ENCODE data around the gene AKAP8L.

Gene AKAP8L

GRCh38 chr19:15437355-15438123 is 18.8 kb upstream of the AKAP8L start:
- Histone ChIP-seq H3K27ac (peak overlapping the region in 3 of 21 experiments; percentile 8 to 52 (median 30)), H3K4me3 (no peak overlapping the region)

DNA sequence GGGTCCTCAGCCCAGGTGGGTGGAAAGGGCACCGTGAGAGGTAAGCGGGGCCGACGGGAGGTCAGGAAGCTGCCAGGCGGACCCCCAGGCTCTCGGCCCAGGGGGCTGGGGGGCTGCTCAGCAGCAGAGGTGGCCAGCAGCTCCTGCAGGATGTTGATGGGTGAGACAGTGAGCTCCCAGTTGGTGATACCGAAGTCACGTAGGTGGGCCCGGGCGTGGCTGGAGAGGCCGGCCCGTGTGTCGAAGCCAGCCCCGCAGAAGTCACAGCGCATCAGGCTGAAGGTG is 18.0 kb upstream of the AKAP8L start:
- Histone ChIP-seq H3K27ac (peak overlapping the region in 3 of 21 experiments; percentile 8 to 28 (median 14)), H3K4me3 (no peak overlapping the region)

DNA sequence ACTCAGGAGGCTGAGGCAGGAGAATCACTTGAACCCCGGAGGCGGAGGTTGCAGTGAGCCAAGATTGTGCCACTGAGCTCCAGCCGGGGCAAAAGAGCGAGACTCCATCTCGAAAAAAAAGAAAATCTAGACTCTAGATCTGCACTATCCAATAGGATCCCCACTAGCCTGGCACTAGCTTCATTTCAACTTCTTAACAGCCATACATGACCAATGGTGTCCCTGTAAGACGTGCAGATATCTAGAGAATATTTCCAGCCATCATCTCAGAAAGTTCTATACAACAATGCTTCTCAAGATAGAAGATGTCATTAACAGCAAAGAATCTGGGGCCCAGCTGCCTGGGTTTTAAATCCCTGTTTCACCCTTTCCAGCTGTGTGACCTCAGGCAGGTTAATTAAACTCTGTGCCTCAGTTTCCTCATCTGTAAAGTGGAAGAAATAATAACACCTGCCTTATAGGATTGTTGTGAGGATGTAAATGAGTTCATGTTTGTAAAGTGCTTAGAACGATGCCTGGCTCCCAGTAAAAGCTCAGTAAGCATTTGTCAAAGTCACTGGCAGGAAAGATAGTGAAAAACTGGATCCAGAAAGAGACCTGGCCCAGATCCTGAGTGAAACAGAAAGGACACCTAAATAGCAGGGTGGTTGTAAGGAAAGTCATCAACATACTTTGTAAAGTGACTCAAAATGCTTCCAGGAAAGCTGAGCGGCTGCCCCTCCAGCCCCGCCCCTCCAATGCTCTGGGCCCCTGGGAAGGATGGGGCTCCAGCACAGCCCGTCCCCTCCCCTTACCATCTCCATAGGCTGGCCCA is 17.4 kb upstream of the AKAP8L start:
- peak overlapping the region in 2 of 21 experiments; percentile 8 to 28 for H3K27ac ChIP-seq
- H3K4me3 ChIP-seq, result no peak overlapping the region

DNA sequence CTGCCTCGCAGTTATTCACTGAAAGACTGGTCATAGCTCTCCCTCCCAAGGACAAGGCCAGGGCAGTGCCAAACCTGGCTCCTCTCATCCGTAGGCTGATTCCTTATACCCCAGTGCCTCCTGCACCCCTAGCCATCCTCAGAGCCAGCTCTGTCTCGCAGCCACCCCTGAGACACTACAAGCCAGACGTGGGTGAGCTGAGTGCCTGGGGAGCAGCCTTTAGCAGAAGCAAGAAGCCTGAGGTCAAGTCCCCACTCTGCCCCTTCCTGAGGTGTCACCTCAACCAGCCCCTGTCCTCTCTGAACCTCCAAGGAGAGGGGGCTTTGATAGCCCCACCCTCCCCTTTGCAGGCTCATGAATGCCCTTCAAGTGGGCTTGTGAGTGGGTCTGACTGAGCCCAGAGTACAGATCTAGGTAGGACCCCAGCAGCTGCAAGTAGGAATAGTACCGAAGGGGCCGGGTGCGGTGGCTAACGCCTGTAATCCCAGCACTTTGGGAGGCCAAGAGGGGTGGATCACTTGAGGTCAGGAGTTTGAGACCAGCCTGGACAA is 14.8 kb upstream of the AKAP8L start:
- Histone ChIP-seq H3K4me3 (peak overlapping the region in 6 of 7 experiments; percentile 66 to 93 (median 71)), H3K27ac (peak overlapping the region in 17 of 21 experiments; percentile 67 to 95 (median 88))

- peak overlapping the region; percentile 59 to 95 (median 87) for H3K27ac ChIP-seq
- H3K4me3 ChIP-seq, result peak overlapping the region; percentile 66 to 93 (median 72)
Measured at GRCh38 chr19:15432629-15433518, 14.1 kb upstream of the AKAP8L start.

DNA sequence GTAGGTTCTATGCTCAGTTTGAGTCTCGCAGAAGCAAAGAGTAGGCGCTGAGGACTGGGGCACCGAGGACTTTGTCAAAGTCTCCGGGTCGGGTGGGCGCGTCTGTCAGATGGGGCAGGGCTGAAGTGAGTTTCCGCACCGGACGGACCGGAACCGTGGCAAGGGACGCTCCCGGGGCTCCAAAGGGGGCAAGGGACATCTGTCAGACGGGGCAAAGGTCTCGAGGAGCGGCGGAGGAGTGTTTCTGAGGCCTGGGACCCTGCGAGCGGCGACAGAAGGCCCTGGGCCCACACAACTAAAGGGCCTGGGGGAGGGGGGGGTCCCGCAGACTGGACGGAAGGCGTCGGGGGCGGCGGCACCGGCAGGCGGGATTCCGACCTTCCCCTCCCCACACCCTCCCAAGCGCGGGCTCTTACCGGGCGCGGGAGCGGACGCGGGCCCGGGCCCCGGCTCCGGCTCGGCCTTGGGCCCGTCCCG is 13.3 kb upstream of the AKAP8L start:
- Histone ChIP-seq H3K27ac (peak overlapping the region; percentile 21 to 98 (median 87)), H3K4me3 (peak overlapping the region; percentile 60 to 93 (median 77))

- H3K4me3 ChIP-seq, result peak overlapping the region; percentile 60 to 93 (median 77)
- peak overlapping the region in 17 of 21 experiments; percentile 70 to 98 (median 87) for H3K27ac ChIP-seq
Measured at GRCh38 chr19:15431396-15432017, 12.7 kb upstream of the AKAP8L start.

- H3K4me3 ChIP-seq, result no peak overlapping the region
- peak overlapping the region in 2 of 21 experiments; percentile 96 to 98 for H3K27ac ChIP-seq
Measured at GRCh38 chr19:15430526-15431120, 11.8 kb upstream of the AKAP8L start.

- Histone ChIP-seq H3K27ac (peak overlapping the region in 1 of 21 experiments; percentile 98), H3K4me3 (no peak overlapping the region)
Measured at GRCh38 chr19:15429825-15430467, 11.2 kb upstream of the AKAP8L start.

DNA sequence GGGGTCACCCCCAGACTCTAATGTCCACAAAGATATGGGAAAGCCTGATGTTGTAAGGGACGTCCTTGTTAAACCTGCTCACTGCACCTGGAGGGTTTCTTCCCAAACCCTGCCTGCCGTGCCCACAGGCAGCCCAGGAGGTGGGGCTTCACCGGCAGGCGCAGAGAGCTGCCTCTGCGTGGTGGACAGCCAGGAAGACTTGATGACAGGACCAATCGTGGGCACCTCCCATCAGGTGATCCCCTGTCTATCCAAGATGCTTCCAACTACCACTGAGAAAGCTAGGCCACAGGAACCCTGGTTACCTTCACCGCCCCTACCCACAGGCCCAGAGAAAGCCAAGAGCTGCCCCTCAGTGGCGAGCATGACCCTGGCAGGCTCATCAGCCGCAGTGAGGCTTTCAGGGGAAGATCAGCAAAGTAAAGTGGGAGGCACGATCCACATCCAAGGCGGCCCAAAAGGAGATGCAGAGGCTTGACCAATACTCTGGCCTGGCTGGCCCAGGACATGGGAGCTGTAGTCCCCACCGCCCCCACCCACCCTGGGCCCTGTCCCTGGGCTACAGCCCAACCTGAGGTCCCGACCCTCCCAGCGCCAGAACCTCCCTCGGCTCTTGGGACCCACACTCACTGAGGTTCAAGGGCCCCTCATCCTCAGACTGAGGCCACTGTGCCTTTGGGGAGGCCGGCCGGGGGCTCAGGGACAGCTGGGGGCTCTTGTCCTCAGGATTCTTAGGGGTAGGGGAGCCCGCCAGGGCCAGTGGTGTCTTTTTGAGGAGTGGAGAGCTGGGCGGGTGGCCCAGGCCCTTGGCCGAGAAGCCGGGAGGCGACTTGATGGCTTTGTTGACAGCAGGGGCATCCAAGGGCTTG is 10.4 kb upstream of the AKAP8L start:
- H3K4me3 ChIP-seq, result no peak overlapping the region

GRCh38 chr19:15427991-15428471 is 9.2 kb upstream of the AKAP8L start:
- no peak overlapping the region for H3K27ac ChIP-seq

More for the DNA sequence above, 10.4 kb upstream of the AKAP8L start:
- H3K27ac ChIP-seq, result peak overlapping the region in 1 of 21 experiments; percentile 30

GRCh38 chr19:15427350-15427700 is 8.5 kb upstream of the AKAP8L start:
- Histone ChIP-seq H3K27ac (no peak overlapping the region), H3K4me3 (no peak overlapping the region)

More at GRCh38 chr19:15427991-15428471, 9.2 kb upstream of the AKAP8L start:
- no peak overlapping the region for H3K4me3 ChIP-seq

GRCh38 chr19:15426485-15427349 is 7.9 kb upstream of the AKAP8L start:
- Histone ChIP-seq H3K4me3 (no peak overlapping the region), H3K27ac (no peak overlapping the region)

- Histone ChIP-seq H3K4me3 (no peak overlapping the region), H3K27ac (no peak overlapping the region)
Measured at GRCh38 chr19:15425321-15425950, 6.6 kb upstream of the AKAP8L start.

GRCh38 chr19:15424692-15425272 is 6.0 kb upstream of the AKAP8L start:
- H3K27ac ChIP-seq, result no peak overlapping the region
- H3K4me3 ChIP-seq, result no peak overlapping the region

All from skin epidermis (tissue), 12 donors.